HEK293 (cell line): ENCODE measurements around the gene PANK4.

ENCODE experiments used
- CTCF ChIA-PET: fragments of 350-600 bp; formaldehyde crosslinking; extraction: SDS; loops from one replicate; lab custom pipeline; 2021; ENCODE audit warnings: antibody characterized with exemption; lab: Yijun Ruan, JAX
- POLR2A ChIA-PET: fragments of 300-600 bp; formaldehyde crosslinking; extraction: SDS; loops from one replicate; lab custom pipeline; 2020; ENCODE audit warnings: antibody characterized with exemption, inconsistent platforms; lab: Yijun Ruan, JAX
- H3K27ac ChIP-seq: fragments of 200-500 bp; sonication (Bioruptor generic); 2 replicates; pipeline ENCODE4 v1.5.1; 2014; ENCODE audit warnings: low read depth, low read length, control low read depth, inconsistent platforms; ENCODE audit errors: extremely low read depth
- H3K36me3 ChIP-seq, 2 experiments: fragments of 200-500 bp in 1 of 2; sonication (Bioruptor generic) in 1 of 2; 1 replicate in 1 of 2; 2 replicates in 1 of 2; pipeline ENCODE4 v1.5.1; 2014 to 2017; ENCODE audit warnings: inconsistent platforms in 2 of 2, low read length in 2 of 2; ENCODE audit not compliant: control insufficient read depth in 2 of 2, insufficient read depth in 1 of 2
- H3K4me1 ChIP-seq: fragments of 200-500 bp; sonication (Bioruptor generic); 2 replicates; pipeline ENCODE4 v1.5.1; 2014; ENCODE audit warnings: mild to moderate bottlenecking, low read length, inconsistent platforms; ENCODE audit not compliant: control insufficient read depth, insufficient read depth
- H3K4me3 ChIP-seq: 2 replicates; pipeline ENCODE4 v1.5.1; 2011; ENCODE audit warnings: low read depth, mild to moderate bottlenecking, control low read depth, low read length, moderate library complexity
- H3K9me3 ChIP-seq: fragments of 200-500 bp; sonication (Bioruptor generic); 2 replicates; pipeline ENCODE4 v1.5.1; 2014; ENCODE audit warnings: low read depth, low read length, inconsistent platforms; ENCODE audit not compliant: control insufficient read depth, insufficient read depth
- EGR2 ChIP-seq: fragments of 450-650 bp; formaldehyde crosslinking; IDR thresholded peaks from 2 replicates; pipeline ENCODE4 v1.5.1; 2016; ENCODE audit warnings: low read depth, missing biosample characterization, missing genetic modification characterization
- GLIS2 ChIP-seq: fragments of 450-650 bp; formaldehyde crosslinking; IDR thresholded peaks from 2 replicates; pipeline ENCODE4 v1.5.1; 2016; ENCODE audit warnings: missing biosample characterization, missing genetic modification characterization
- HOXD13 ChIP-seq: sonication (generic); formaldehyde crosslinking; IDR thresholded peaks from 2 replicates; pipeline ENCODE4 v1.8.0; 2022; ENCODE audit warnings: missing genetic modification reagents, borderline replicate concordance
- PATZ1 ChIP-seq: fragments of 450-650 bp; formaldehyde crosslinking; IDR thresholded peaks from 2 replicates; pipeline ENCODE4 v1.5.1; 2016; ENCODE audit warnings: missing biosample characterization, missing genetic modification characterization
- ZBTB48 ChIP-seq: fragments of 450-650 bp; formaldehyde crosslinking; IDR thresholded peaks from 2 replicates; pipeline ENCODE4 v1.5.1; 2016; ENCODE audit warnings: missing biosample characterization, missing genetic modification characterization
- ZBTB8A ChIP-seq: fragments of 450-650 bp; formaldehyde crosslinking; IDR thresholded peaks from 2 replicates; pipeline ENCODE4 v1.5.1; 2016; ENCODE audit warnings: missing biosample characterization, missing genetic modification characterization
- ZFHX2 ChIP-seq: fragments of 450-650 bp; formaldehyde crosslinking; conservative IDR thresholded peaks from 2 replicates; pipeline ENCODE4 v1.5.1; 2016; ENCODE audit warnings: missing biosample characterization, missing genetic modification characterization
- ZFP41 ChIP-seq: fragments of 450-650 bp; formaldehyde crosslinking; IDR thresholded peaks from 2 replicates; pipeline ENCODE4 v1.5.1; 2016; ENCODE audit warnings: missing biosample characterization, missing genetic modification characterization, borderline replicate concordance
- ZNF10 ChIP-seq: fragments of 450-650 bp; formaldehyde crosslinking; IDR thresholded peaks from 2 replicates; pipeline ENCODE4 v1.5.1; 2017; ENCODE audit warnings: missing biosample characterization, missing genetic modification characterization
- ZNF174 ChIP-seq: fragments of 450-650 bp; formaldehyde crosslinking; IDR thresholded peaks from 2 replicates; pipeline ENCODE4 v1.5.0; 2017; ENCODE audit warnings: missing biosample characterization, mild to moderate bottlenecking, missing genetic modification characterization
- ZNF266 ChIP-seq: fragments of 450-650 bp; formaldehyde crosslinking; IDR thresholded peaks from 2 replicates; pipeline ENCODE4 v1.5.1; 2016; ENCODE audit warnings: missing biosample characterization, missing genetic modification characterization, low read depth
- ZNF274 ChIP-seq, 2 experiments: fragments of 200-500 bp in 1 of 2; fragments of 450-650 bp in 1 of 2; sonication (Bioruptor generic) in 1 of 2; formaldehyde crosslinking in 1 of 2; IDR thresholded peaks; 2 replicates each; pipeline versions ENCODE4 v1.5.1 to v1.6.1; 2014 to 2016; ENCODE audit warnings: borderline replicate concordance in 1 of 2, inconsistent platforms in 1 of 2, low read length in 1 of 2, missing biosample characterization in 1 of 2, missing genetic modification characterization in 1 of 2
- ZNF354C ChIP-seq: fragments of 450-650 bp; formaldehyde crosslinking; IDR thresholded peaks from 2 replicates; pipeline ENCODE4 v1.5.1; 2016; ENCODE audit warnings: missing biosample characterization, missing genetic modification characterization, low read depth, borderline replicate concordance
- ZNF701 ChIP-seq: fragments of 450-650 bp; formaldehyde crosslinking; IDR thresholded peaks from 2 replicates; pipeline ENCODE4 v1.5.1; 2016; ENCODE audit warnings: missing biosample characterization, missing genetic modification characterization
- ZNF777 ChIP-seq: fragments of 450-650 bp; formaldehyde crosslinking; IDR thresholded peaks from 2 replicates; pipeline ENCODE4 v1.5.1; 2017; ENCODE audit warnings: missing biosample characterization, missing genetic modification characterization, borderline replicate concordance
- ZNF792 ChIP-seq: fragments of 450-650 bp; formaldehyde crosslinking; IDR thresholded peaks from 2 replicates; pipeline ENCODE4 v1.5.1; 2016; ENCODE audit warnings: missing biosample characterization, missing genetic modification characterization
- TF ChIP-seq, protein P1 (sequence below): fragments of 450-650 bp; formaldehyde crosslinking; IDR thresholded peaks from 2 replicates; pipeline ENCODE4 v1.5.1; 2016; ENCODE audit warnings: missing biosample characterization, missing genetic modification characterization

Gene PANK4

GRCh38 chr1:2545754-2546514, 19.5 kb upstream of the PANK4 start (continued):
- TF ChIP-seq, protein P1, sequence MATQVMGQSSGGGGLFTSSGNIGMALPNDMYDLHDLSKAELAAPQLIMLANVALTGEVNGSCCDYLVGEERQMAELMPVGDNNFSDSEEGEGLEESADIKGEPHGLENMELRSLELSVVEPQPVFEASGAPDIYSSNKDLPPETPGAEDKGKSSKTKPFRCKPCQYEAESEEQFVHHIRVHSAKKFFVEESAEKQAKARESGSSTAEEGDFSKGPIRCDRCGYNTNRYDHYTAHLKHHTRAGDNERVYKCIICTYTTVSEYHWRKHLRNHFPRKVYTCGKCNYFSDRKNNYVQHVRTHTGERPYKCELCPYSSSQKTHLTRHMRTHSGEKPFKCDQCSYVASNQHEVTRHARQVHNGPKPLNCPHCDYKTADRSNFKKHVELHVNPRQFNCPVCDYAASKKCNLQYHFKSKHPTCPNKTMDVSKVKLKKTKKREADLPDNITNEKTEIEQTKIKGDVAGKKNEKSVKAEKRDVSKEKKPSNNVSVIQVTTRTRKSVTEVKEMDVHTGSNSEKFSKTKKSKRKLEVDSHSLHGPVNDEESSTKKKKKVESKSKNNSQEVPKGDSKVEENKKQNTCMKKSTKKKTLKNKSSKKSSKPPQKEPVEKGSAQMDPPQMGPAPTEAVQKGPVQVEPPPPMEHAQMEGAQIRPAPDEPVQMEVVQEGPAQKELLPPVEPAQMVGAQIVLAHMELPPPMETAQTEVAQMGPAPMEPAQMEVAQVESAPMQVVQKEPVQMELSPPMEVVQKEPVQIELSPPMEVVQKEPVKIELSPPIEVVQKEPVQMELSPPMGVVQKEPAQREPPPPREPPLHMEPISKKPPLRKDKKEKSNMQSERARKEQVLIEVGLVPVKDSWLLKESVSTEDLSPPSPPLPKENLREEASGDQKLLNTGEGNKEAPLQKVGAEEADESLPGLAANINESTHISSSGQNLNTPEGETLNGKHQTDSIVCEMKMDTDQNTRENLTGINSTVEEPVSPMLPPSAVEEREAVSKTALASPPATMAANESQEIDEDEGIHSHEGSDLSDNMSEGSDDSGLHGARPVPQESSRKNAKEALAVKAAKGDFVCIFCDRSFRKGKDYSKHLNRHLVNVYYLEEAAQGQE, result no peak; the same call in 1 of the 2 replicates
- no peak for TF ChIP-seq ZNF354C (tag by site-specific recombination)
- no peak for TF ChIP-seq ZNF274 (IDR thresholded peaks at IDR 0.05; ENCODE audit: low read length)
- TF ChIP-seq ZNF274 (tag by site-specific recombination; IDR thresholded peaks at IDR 0.05; ENCODE audit: borderline replicate concordance), result no peak
- TF ChIP-seq ZBTB48 (tag by site-specific recombination), result no peak
- TF ChIP-seq ZNF10 (tag by site-specific recombination), result no peak
- TF ChIP-seq ZFP41 (tag by site-specific recombination), result no peak
- no peak for TF ChIP-seq ZNF701 (tag by site-specific recombination)
- TF ChIP-seq ZNF777 (tag by site-specific recombination), result no peak
- TF ChIP-seq ZNF174 (tag by site-specific recombination), result no peak
- no peak for TF ChIP-seq HOXD13 (CRISPR knock-in tag)

- Histone ChIP-seq H3K4me1 (peaks cover 6% of the 10 kb centered on the region), H3K9me3 (no peaks in the 10 kb centered on the region), H3K27ac (no peak overlapping the region), H3K4me3 (no peak overlapping the region), H3K36me3 (no peaks in the 10 kb centered on the region)
- TF ChIP-seq GLIS2 (tag by site-specific recombination), result peak; percentile 45; the same call in 1 of the 2 replicates
- TF ChIP-seq ZBTB8A (tag by site-specific recombination), result 0 out of 2 replicates have a peak, but pooled peaks have one; percentile 30
- TF ChIP-seq EGR2 (tag by site-specific recombination), result peak; percentile 52
- no peak for TF ChIP-seq ZNF792 (tag by site-specific recombination)
- 0 out of 2 replicates have a peak, but pooled peaks have one; percentile 3 for TF ChIP-seq PATZ1
- no peak for TF ChIP-seq ZNF266
- peak; percentile 49; the same call in 1 of the 2 replicates for TF ChIP-seq ZFHX2 (tag by site-specific recombination)
- CTCF ChIA-PET, result interaction anchor here (0.6 to 3.8 kb wide), 2 partner anchors 130 to 138 kb away, joined by 3 to 31 read pairs; no protein-coding TSS in a partner anchor
- POLR2A ChIA-PET, result interaction anchor here (0.7 to 2.9 kb wide), 8 partner anchors 19 to 140 kb away, joined by 3 to 33 read pairs (median 4); partner anchors contain the start of gene PANK4
These were observed 18.7 kb upstream of the PANK4 start for GRCh38 chr1:2544875-2545640.
